Stimulated activated CD4-positive, alpha-beta T cell treated with anti-CD3 and anti-CD28 coated beads, Interleukin-4, amount 100 ng/mL, for 24 hours (primary cell): ENCODE measurements around the gene CIAPIN1.

Experiments
- DNase-seq: peaks from one replicate; pipeline ENCODE4 v3.0.0-alpha.2; 2020

The CIAPIN1 gene

GRCh38 chr16:57447186-57447962, at the start of gene CIAPIN1, which contains the start of gene COQ9:
Gene CIAPIN1, minus strand, starts transcription at chr16:57447385. Its CDS starts 6,457 bp downstream, at chr16:57440928.
Gene COQ9, plus strand, starts transcription at chr16:57447479. Its CDS starts 27 bp downstream, at chr16:57447506.
- DNase-seq, result peak; percentile 92

- no peak for DNase-seq
These were observed 46.6 kb upstream of the CIAPIN1 start for GRCh38 chr16:57493767-57494166.

- DNase-seq, result no peak
These were observed 42.0 kb upstream of the CIAPIN1 start for GRCh38 chr16:57489229-57489628.

GRCh38 chr16:57486858-57487834, 40.0 kb upstream of the CIAPIN1 start:
- DNase-seq, result no peak

- DNase-seq, result peak; percentile 82
These were observed 39.0 kb upstream of the CIAPIN1 start, which contains the start of gene DOK4 for GRCh38 chr16:57485916-57486857. Gene DOK4, minus strand, starts transcription at chr16:57486493. Its CDS starts 6,986 bp downstream, at chr16:57479507.

GRCh38 chr16:57485091-57485915, 38.1 kb upstream of the CIAPIN1 start:
- DNase-seq, result no peak

GRCh38 chr16:57484515-57485005, 37.4 kb upstream of the CIAPIN1 start:
- no peak for DNase-seq

GRCh38 chr16:57483725-57484514, 36.7 kb upstream of the CIAPIN1 start:
- no peak for DNase-seq

- DNase-seq, result no peak
These were observed 35.8 kb upstream of the CIAPIN1 start for GRCh38 chr16:57482845-57483545.

- no peak for DNase-seq
These were observed 34.2 kb upstream of the CIAPIN1 start for GRCh38 chr16:57481421-57481820.

- DNase-seq, result no peak
These were observed 33.6 kb upstream of the CIAPIN1 start for GRCh38 chr16:57480754-57481230.

- no peak for DNase-seq
These were observed 33.0 kb upstream of the CIAPIN1 start for GRCh38 chr16:57479976-57480753.

- DNase-seq, result no peak
These were observed 32.2 kb upstream of the CIAPIN1 start for GRCh38 chr16:57479205-57479975.

- no peak for DNase-seq
These were observed 31.4 kb upstream of the CIAPIN1 start for GRCh38 chr16:57478396-57479204.

GRCh38 chr16:57477531-57478202, 30.5 kb upstream of the CIAPIN1 start:
- DNase-seq, result no peak
